ENCODE measurements around the gene FSIP1. TPM values are rescaled to one million over a fixed set of nuclear protein-coding genes. Genes with fewer than 3 reads are reported as not detected.

Gene FSIP1
- total and polyA plus RNA-seq, 7 donors: 1.1 to 12.6 (median 1.4) TPM

GRCh38 chr15:39651881-39652280 is 130.8 kb downstream of the FSIP1 start:
- no peak for DNase-seq
- intact Hi-C loops (cut with DNase I): no loop called here
- Histone ChIP-seq H3K9me3 (no peaks in the 10 kb centered on the region), H3K27ac (peak overlapping the region in 2 of 4 donors; percentile 67 to 70), H3K4me1 (peaks cover 0 to 25% (median 18%) of the 10 kb centered on the region in 4 donors), H3K27me3 (no peaks in the 10 kb centered on the region), H3K4me3 (no peak overlapping the region), H3K36me3 (no peaks in the 10 kb centered on the region)
- TF ChIP-seq EP300 (IDR thresholded peaks at IDR 0.05): no peak
- WGBS, 2 donors: 81 to 83% methylated on average over 1 of the region's 1 CpG

- Histone ChIP-seq H3K4me1 (peaks cover 0 to 25% (median 18%) of the 10 kb centered on the region in 4 donors), H3K4me3 (no peak overlapping the region), H3K27me3 (no peaks in the 10 kb centered on the region), H3K9me3 (no peaks in the 10 kb centered on the region), H3K27ac (peak overlapping the region in 2 of 4 donors; percentile 67 to 70), H3K36me3 (no peaks in the 10 kb centered on the region)
- intact Hi-C loops (cut with DNase I): no loop called here
- TF ChIP-seq POLR2AphosphoS5 (IDR thresholded peaks at IDR 0.05) (no peak), POLR2A (IDR thresholded peaks at IDR 0.05) (no peak), EP300 (IDR thresholded peaks at IDR 0.05) (no peak), CTCF (IDR thresholded peaks at IDR 0.05) (no peak)
- DNase-seq: no peak
- WGBS, 2 donors: 83 to 86% methylated on average over 1 of the region's 1 CpG
These were observed 131.3 kb downstream of the FSIP1 start for GRCh38 chr15:39651295-39651694.

- Histone ChIP-seq H3K36me3 (no peaks in the 10 kb centered on the region), H3K27me3 (no peaks in the 10 kb centered on the region), H3K4me1 (peaks cover 0 to 25% (median 18%) of the 10 kb centered on the region in 4 donors), H3K27ac (peak overlapping the region in 3 of 4 donors; percentile 48 to 70 (median 67)), H3K4me3 (no peak overlapping the region), H3K9me3 (no peaks in the 10 kb centered on the region)
- no peak for TF ChIP-seq POLR2A (IDR thresholded peaks at IDR 0.05)
- no peak for TF ChIP-seq EP300 (IDR thresholded peaks at IDR 0.05)
- no peak for TF ChIP-seq POLR2AphosphoS5 (IDR thresholded peaks at IDR 0.05)
- no peak for TF ChIP-seq CTCF (IDR thresholded peaks at IDR 0.05)
- WGBS, 2 donors: 86 to 88% methylated on average over 6 of the region's 6 CpGs
- intact Hi-C loops (cut with DNase I): no loop called here
- no peak for DNase-seq
These were observed 132.9 kb downstream of the FSIP1 start for GRCh38 chr15:39649757-39650156.

GRCh38 chr15:39646425-39646824 is 136.2 kb downstream of the FSIP1 start:
- no peak for TF ChIP-seq CTCF (IDR thresholded peaks at IDR 0.05)
- TF ChIP-seq EP300 (IDR thresholded peaks at IDR 0.05): no peak
- TF ChIP-seq POLR2A (IDR thresholded peaks at IDR 0.05): no peak
- no peak for TF ChIP-seq POLR2AphosphoS5 (IDR thresholded peaks at IDR 0.05)
- Histone ChIP-seq H3K9me3 (no peaks in the 10 kb centered on the region), H3K36me3 (no peaks in the 10 kb centered on the region), H3K4me1 (peaks cover 0 to 48% (median 38%) of the 10 kb centered on the region in 4 donors), H3K27ac (no peak overlapping the region), H3K27me3 (no peaks in the 10 kb centered on the region), H3K4me3 (no peak overlapping the region)
- no peak for DNase-seq
- intact Hi-C loops (cut with DNase I): no loop called here
- 96% methylated on average over 5 of the region's 5 CpGs for WGBS, 2 donors

- TF ChIP-seq CTCF (IDR thresholded peaks at IDR 0.05) (no peak), EP300 (IDR thresholded peaks at IDR 0.05) (no peak), POLR2A (IDR thresholded peaks at IDR 0.05) (no peak), POLR2AphosphoS5 (IDR thresholded peaks at IDR 0.05) (no peak)
- peaks cover 0 to 53% (median 43%) of the 10 kb centered on the region in 4 donors for H3K4me1 ChIP-seq
- no peaks in the 10 kb centered on the region for H3K36me3 ChIP-seq
- H3K4me3 ChIP-seq: no peak overlapping the region
- no peak for DNase-seq
- no peak overlapping the region for H3K27ac ChIP-seq
- intact Hi-C loops (cut with DNase I): no loop called here
- WGBS, 2 donors: 87 to 94% methylated on average over 2 of the region's 2 CpGs
- no peaks in the 10 kb centered on the region for H3K9me3 ChIP-seq
- no peaks in the 10 kb centered on the region for H3K27me3 ChIP-seq
These were observed 136.7 kb downstream of the FSIP1 start for GRCh38 chr15:39645976-39646257.

All from sigmoid colon (tissue), 7 donors.